DND-41 (cell line): ENCODE measurements around the gene PCDHB7.
"Not testable (repeated sequence)": the region's sequence is repeated elsewhere in the genome, so short reads cannot be mapped to it uniquely, and the experiment has no call there.

Source experiments
- ATAC-seq: fragments of 200-7000 bp; cut with Tn5 transposase; 3 replicates; pipeline ENCODE4 v1.9.1; 2021; ENCODE audit warnings: low read depth; ENCODE audit not compliant: insufficient read depth
- DNase-seq: peaks from one replicate; pipeline ENCODE4 v3.0.0-alpha.2; 2020
- H2AFZ ChIP-seq: 2 replicates; pipeline ENCODE4 v1.6.0; 2012; ENCODE audit warnings: low read depth, low read length
- H3K27ac ChIP-seq: 2 replicates; pipeline ENCODE4 v1.5.1; 2012; ENCODE audit warnings: low read length, inconsistent platforms
- H3K27me3 ChIP-seq: fragments of 200-600 bp; sonication (generic); 2 replicates; pipeline ENCODE4 v1.6.0; 2012; ENCODE audit warnings: low read length, mild to moderate bottlenecking, inconsistent platforms; ENCODE audit not compliant: insufficient read depth, poor library complexity
- H3K36me3 ChIP-seq: 2 replicates; pipeline ENCODE4 v1.5.1; 2012; ENCODE audit warnings: low read length, inconsistent platforms; ENCODE audit not compliant: insufficient read depth
- H3K4me1 ChIP-seq: 2 replicates; pipeline ENCODE4 v1.5.1; 2012; ENCODE audit warnings: mild to moderate bottlenecking, low read length; ENCODE audit not compliant: insufficient read depth
- H3K4me2 ChIP-seq: 2 replicates; pipeline ENCODE4 v1.6.0; 2012; ENCODE audit warnings: mild to moderate bottlenecking, moderate library complexity, low read length, inconsistent platforms; ENCODE audit not compliant: insufficient read depth
- H3K4me3 ChIP-seq, 2 experiments: fragments of 200-600 bp in 1 of 2; shearing (Covaris generic) in 1 of 2; 2 replicates each; pipeline ENCODE4 v1.5.1; 2012 to 2016; ENCODE audit warnings: inconsistent platforms in 2 of 2, low read length in 2 of 2, mild to moderate bottlenecking in 2 of 2, low read depth in 1 of 2, moderate library complexity in 1 of 2
- H3K79me2 ChIP-seq: 2 replicates; pipeline ENCODE4 v1.6.0; 2012; ENCODE audit warnings: low read length, inconsistent platforms; ENCODE audit not compliant: insufficient read depth
- H3K9ac ChIP-seq: 2 replicates; pipeline ENCODE4 v1.6.0; 2012; ENCODE audit warnings: low read depth, mild to moderate bottlenecking, inconsistent platforms, low read length, moderate library complexity
- H3K9me3 ChIP-seq: 2 replicates; pipeline ENCODE4 v1.5.1; 2012; ENCODE audit warnings: low read length, moderate library complexity, mild to moderate bottlenecking, inconsistent platforms; ENCODE audit not compliant: insufficient read depth, severe bottlenecking
- H4K20me1 ChIP-seq: 2 replicates; pipeline ENCODE4 v1.6.0; 2012; ENCODE audit warnings: low read length; ENCODE audit not compliant: insufficient read depth
- EZH2 ChIP-seq: IDR thresholded peaks from 3 replicates; pipeline ENCODE4 v1.6.1; 2012; ENCODE audit warnings: borderline replicate concordance, low read depth, mild to moderate bottlenecking, moderate library complexity, low read length, inconsistent platforms; ENCODE audit not compliant: severe bottlenecking
- TF ChIP-seq, protein P1 (sequence below): IDR thresholded peaks from 2 replicates; pipeline ENCODE4 v1.5.1; 2012; ENCODE audit warnings: borderline replicate concordance, low read length, moderate library complexity, mild to moderate bottlenecking; ENCODE audit not compliant: poor library complexity, severe bottlenecking; ENCODE audit errors: extremely low read depth

The PCDHB7 gene

DNA sequence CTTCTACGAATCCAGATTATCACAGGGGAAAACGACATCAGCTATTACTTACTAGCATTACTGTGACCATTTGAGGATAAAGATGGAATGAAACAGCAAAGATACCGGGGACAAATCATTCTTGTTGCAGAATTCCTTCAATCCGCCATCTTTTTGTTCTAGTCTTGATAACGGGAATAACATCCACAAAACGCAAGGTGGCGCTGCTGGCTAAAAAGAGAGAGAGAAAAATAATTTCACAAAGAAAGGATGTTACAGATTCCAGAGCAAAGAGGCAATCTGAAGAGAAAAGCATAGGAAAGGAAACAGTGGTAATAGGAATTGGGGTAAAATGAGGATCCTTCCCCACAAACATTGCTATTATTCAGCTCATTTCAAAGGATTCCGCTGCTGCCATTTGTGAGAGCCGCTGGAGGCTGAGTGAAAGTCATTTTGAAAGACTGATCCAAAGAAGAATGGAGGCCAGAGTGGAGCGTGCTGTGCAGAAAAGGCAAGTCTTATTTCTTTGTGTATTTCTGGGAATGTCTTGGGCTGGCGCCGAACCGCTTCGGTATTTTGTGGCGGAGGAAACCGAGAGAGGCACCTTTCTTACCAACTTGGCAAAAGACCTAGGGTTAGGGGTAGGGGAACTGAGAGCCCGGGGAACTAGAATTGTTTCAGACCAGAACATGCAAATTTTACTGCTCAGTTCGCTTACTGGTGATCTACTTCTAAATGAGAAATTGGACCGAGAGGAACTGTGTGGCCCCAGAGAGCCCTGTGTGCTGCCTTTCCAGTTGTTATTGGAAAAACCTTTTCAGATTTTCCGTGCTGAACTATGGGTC, at the start of gene PCDHB7:
TSS of gene PCDHB7 (plus strand) at position 264 of the 824 bp plus-strand sequence. CDS start at position 456, 192 bp downstream.
- Histone ChIP-seq H3K27ac (no peak within 1 kb of the TSS), H3K4me3 (no peak within 1 kb of the TSS), H3K27me3 (peaks cover 8% of the 10 kb centered on the region), H3K9ac (no peak within 1 kb of the TSS), H3K36me3 (no peaks in the 10 kb centered on the region), H3K4me2 (no peak within 1 kb of the TSS), H4K20me1 (no peaks in the 10 kb centered on the region), H3K9me3 (no peaks in the 10 kb centered on the region), H3K4me1 (no peaks in the 10 kb centered on the region), H2AFZ (peak within 1 kb of the TSS; percentile 42; the same call in 1 of the 2 replicates), H3K79me2 (no peaks in the 10 kb centered on the region)
- DNase-seq (peak; percentile 42), ATAC-seq (no peak)
- no peak for TF ChIP-seq EZH2
- TF ChIP-seq, protein P1, sequence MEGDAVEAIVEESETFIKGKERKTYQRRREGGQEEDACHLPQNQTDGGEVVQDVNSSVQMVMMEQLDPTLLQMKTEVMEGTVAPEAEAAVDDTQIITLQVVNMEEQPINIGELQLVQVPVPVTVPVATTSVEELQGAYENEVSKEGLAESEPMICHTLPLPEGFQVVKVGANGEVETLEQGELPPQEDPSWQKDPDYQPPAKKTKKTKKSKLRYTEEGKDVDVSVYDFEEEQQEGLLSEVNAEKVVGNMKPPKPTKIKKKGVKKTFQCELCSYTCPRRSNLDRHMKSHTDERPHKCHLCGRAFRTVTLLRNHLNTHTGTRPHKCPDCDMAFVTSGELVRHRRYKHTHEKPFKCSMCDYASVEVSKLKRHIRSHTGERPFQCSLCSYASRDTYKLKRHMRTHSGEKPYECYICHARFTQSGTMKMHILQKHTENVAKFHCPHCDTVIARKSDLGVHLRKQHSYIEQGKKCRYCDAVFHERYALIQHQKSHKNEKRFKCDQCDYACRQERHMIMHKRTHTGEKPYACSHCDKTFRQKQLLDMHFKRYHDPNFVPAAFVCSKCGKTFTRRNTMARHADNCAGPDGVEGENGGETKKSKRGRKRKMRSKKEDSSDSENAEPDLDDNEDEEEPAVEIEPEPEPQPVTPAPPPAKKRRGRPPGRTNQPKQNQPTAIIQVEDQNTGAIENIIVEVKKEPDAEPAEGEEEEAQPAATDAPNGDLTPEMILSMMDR, result peak; percentile 73

DNA sequence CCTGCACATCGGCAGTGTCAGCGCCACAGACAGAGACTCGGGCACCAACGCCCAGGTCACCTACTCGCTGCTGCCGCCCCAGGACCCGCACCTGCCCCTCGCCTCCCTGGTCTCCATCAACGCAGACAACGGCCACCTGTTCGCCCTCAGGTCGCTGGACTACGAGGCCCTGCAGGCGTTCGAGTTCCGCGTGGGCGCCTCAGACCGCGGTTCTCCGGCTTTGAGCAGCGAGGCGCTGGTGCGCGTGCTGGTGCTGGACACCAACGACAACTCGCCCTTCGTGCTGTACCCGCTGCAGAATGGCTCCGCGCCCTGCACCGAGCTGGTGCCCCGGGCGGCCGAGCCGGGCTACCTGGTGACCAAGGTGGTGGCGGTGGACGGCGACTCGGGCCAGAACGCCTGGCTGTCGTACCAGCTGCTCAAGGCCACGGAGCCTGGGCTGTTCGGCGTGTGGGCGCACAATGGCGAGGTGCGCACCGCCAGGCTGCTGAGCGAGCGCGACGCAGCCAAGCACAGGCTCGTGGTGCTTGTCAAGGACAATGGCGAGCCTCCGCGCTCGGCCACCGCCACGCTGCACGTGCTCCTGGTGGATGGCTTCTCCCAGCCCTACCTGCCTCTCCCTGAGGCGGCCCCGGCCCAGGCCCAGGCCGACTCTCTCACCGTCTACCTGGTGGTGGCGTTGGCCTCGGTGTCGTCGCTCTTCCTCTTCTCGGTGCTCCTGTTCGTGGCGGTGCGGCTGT, 48.9 kb upstream of the PCDHB7 start:
- H3K27ac ChIP-seq, DNase-seq, H3K4me3 ChIP-seq, H4K20me1 ChIP-seq, H3K9ac ChIP-seq, H3K4me1 ChIP-seq, H3K27me3 ChIP-seq, H3K4me2 ChIP-seq, H2AFZ ChIP-seq, H3K9me3 ChIP-seq, ATAC-seq, H3K36me3 ChIP-seq, H3K79me2 ChIP-seq: not testable (repeated sequence)

DNA sequence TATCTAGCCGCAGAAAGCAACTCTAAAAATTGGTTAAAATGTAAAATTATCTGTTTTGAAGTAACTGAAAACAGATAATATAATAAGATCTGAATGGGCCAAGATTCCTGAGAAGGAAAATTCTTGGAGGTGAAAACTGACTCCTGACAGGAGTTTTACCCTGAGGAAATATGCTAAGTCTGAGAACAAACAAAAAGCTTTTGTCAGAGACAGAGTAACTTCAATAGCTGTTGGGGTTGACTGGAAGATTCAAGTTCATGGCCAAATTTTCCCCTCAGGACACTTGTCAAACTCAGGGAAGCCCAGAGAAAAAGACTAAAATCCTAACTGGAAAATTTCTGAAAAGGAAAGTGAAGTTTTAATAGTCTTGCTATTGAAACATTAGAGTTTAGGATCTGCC, 45.1 kb upstream of the PCDHB7 start:
- TF ChIP-seq, protein P1, result no peak
- no peak for TF ChIP-seq EZH2
- DNase-seq (no peak), ATAC-seq (no peak)
- Histone ChIP-seq H3K36me3 (no peaks in the 10 kb centered on the region), H2AFZ (no peak overlapping the region), H3K4me2 (no peak overlapping the region), H3K9me3 (no peaks in the 10 kb centered on the region), H3K79me2 (no peaks in the 10 kb centered on the region), H4K20me1 (no peaks in the 10 kb centered on the region), H3K27ac (no peak overlapping the region), H3K4me1 (no peaks in the 10 kb centered on the region), H3K27me3 (no peaks in the 10 kb centered on the region), H3K4me3 (no peak overlapping the region), H3K9ac (no peak overlapping the region)
